GM21360 (cell line): Measurements from ENCODE around the gene EPN1.

Experiments used
- ATAC-seq: cut with Tn5 transposase; IDR thresholded peaks from one replicate; pipeline ENCODE4 v1.9.1; 2021; ENCODE audit warnings: mild to moderate bottlenecking, moderate library complexity; ENCODE audit not compliant: unreplicated experiment

Gene EPN1

DNA sequence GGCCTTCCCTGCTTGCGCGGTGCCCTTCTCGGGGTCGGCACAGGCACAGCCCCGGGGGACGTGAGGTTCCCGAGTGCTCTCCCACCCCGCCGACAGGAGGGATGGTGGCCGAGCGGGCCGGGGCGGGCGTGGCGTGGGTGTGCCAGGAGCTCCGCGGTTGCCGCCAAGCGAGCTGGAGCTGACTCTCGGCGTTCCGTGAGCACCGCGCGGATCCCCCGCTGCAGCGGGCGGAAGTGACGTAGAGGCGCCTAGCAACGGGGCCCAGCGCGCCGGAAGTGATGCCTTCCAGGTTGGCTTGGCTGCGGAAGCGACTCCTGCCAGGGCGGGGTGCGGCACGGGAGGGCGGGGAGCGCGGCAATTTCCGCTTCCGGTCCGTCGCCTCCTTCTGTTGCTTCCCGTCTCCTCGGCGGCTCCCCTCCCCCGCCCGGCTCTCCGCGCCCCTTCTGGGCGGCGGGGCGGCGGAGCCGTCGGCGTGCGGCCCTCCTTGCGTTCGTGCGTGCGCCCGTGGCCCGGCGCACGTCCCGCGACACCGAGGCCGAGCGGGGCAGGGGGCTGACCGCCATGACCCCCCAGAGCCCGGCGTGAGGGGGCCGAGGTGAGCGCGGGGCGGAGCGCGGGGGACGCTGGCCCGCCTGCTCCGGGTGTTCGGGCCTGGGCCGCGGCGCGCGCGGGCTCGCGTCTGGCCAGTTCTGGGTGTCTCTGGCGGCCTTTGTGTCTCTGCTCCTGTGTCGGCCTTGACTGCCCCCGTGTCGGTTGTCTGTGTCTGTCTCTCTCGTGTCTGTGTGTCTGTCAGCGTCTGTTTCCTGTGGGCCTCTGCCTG, at the start of gene EPN1:
Gene EPN1, plus strand, starts transcription at position 386 of the 820 bp plus-strand sequence. CDS start 3,402 bp downstream, outside the sequence.
- ATAC-seq, result peak; percentile 53

DNA sequence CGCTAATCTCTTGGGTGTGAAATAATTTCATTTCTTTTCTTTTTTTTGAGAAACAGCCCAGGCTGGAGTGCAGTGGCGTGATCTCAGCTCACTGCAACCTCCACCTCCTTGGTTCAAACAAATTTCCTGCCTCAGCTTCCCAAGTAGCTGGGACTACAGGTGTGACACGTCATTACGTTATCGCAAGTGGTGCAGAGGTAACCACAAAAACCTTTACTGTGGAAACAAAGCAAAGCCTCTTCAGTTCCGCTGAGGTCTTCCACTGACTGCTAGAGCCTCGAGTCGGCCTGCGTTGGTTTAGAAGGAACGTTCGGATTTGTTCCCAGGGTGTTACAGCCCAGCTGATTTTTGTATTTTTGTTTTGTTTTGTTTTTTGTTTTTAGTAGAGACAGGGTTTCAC, 48.7 kb upstream of the EPN1 start:
- ATAC-seq, result no peak

DNA sequence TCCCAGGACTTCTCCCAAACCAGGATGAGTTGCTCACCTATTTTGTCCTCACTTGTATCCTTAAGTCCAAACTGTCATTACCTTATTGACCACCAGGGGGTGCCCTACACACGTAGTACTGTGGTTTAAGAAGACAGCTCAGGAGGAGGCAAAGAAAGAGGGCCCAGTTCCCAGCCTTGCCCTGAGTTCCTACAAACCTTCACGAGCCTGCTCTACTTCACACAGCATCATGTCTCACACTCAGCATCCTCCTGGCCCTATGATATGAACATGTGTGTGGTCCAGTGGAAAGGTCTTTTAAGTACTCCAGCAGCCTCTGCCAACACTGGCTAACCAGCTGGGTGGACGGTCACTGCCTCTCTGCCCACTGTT, 42.6 kb upstream of the EPN1 start:
- ATAC-seq, result no peak

DNA sequence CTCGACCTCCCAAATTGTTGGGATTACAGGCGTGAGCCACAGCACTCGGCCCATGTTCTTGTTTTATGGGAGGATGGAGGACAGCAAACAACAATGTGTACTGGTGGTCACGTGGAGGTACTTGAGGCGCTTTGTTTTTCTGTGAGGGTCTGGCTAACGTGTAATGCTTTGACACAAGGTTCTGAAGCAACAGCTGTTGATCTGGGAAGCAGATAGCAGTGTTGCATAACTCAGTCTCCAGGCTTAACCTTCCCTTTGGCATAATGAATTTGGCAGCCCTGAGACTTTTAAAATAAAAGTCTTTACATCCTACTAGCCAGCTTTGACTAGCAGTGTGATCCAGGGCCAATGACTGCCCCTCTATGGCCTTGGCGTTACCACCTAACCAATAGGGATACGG, 41.2 kb upstream of the EPN1 start:
- no peak for ATAC-seq

DNA sequence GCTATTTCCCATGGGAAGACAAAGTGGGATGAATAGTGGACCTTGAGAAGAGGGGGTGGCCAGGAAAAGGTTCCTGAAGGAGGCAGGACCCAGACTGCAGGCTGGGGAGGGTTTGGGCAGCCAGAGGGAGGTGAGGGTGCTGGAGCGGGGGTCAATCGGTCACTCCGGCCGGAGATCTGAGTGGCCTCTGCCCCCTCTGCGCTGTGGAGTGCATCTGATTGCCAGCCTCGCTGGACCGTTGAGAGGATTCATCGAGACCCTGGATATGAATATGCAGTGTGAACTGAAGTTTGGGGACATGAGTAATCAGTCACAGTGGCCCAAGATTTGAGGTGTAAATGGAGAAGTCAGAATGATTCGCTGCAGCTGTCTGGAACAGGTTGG, 39.7 kb upstream of the EPN1 start:
- ATAC-seq, result no peak

DNA sequence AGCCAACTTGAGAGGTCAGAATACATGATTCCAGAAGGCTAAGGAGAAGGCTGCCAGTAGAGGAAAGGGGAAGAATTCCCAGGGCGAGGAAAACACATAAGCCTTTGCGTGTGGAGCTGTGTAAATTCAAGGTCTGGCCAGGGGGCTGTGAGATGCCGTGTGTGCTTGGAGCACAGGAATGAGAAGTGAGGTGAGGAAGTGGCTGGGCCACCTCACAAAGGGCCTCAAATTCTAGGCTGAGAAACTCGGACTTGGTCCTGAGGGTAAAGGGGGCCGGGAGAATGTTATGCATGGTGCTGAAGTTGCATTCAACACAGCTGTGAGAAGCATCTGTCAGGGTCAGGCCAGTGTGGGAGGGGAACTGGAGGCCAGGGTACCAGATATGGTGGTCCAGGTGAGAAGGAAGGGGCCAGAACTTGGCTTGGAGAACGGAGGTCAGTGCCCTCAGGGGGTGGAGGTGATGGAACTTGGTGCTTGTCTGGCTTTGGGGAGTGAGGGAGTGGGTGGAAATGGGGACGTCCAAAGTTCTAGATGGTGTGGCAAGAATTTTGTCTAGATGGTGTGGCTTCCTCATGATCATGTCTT, 39.1 kb upstream of the EPN1 start:
- ATAC-seq, result no peak

DNA sequence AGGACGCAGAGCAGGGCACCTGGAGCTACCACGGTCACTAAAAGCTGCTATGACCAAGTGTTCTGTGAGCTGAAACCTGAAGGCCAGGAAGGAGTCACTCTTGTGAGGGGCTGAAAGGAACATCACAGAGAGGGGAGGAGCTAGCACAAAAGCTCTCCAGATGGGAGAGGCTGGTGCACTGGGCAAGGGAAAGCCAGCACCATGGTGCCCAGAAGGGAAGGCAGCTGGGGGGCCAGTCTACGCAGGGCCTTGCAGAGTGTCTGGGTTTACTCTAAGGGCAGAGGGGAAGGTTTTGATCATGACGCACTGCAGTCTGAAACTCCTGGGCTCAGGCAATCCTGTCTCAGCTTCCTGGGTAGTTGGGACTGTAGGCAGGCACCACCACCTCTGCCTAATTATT, 38.3 kb upstream of the EPN1 start:
- ATAC-seq, result no peak

DNA sequence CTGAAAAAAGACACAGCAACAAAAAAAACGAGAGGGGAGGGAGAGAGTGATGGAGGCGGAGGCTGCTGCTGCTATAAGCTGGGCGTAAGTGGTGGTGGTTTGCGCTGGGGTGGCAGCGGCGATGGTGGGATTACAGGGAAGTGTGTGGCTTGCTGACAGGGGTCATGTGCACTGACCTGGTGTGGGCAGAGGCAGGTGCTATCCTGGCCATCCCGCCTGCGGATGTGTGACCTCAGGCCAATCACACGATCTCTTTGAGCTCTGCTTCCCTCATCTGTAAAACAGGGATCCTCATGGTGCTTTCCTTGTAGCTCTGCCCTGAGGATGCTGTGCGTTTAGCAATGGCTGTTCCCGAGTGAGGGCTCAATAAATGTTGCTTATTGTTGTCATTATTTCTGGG, 37.5 kb upstream of the EPN1 start:
- no peak for ATAC-seq

DNA sequence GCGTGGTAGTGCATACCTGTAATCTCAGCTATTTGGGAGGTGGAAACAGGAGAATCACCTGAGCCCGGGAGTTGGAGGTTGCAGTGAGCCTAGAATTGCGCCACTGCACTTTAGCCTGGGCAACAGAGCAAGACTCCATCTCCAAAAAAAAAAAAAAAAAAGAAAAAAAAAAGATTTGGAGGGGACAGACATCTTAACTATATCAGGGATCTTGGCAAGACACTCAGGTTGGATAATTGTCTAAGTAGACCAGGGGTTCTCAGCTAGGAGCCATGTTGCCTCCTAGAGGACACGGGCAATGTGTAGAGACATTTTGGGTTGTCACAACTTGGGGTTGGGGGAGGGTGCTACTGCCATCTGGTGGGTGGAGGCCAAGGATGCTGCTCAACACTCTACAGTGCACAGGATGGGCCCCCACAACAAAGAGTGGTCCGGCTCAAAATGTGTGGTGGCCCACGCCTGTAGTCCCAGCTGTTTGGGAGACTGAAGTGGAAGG, 36.1 kb upstream of the EPN1 start:
- ATAC-seq, result no peak

DNA sequence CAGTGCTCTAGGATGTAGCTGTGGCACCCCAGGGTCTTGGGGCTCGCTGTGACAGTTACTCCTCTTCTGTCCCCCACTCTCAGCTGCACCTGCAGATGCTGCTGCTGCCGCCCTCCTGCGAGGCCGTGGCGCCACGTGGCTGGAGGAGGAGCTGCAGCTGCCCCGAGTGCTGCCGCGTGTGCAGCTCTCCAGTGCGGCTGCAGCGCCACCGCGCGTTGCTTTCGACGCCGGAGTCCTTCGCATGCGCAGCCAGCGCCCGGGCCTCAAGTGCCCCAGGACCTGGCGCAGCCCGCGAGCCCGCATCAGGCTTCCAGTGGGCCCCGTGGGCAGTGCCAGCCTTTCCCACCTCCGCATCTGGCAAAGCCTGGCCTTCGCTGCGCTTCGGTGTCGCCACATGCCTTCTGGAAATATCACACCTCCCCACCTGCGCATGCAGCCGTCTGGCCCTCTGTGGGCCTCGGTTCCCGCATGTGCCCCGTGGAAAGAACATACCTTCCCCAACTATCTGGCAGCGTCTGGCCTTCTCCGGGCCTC, 34.9 kb upstream of the EPN1 start:
- no peak for ATAC-seq

DNA sequence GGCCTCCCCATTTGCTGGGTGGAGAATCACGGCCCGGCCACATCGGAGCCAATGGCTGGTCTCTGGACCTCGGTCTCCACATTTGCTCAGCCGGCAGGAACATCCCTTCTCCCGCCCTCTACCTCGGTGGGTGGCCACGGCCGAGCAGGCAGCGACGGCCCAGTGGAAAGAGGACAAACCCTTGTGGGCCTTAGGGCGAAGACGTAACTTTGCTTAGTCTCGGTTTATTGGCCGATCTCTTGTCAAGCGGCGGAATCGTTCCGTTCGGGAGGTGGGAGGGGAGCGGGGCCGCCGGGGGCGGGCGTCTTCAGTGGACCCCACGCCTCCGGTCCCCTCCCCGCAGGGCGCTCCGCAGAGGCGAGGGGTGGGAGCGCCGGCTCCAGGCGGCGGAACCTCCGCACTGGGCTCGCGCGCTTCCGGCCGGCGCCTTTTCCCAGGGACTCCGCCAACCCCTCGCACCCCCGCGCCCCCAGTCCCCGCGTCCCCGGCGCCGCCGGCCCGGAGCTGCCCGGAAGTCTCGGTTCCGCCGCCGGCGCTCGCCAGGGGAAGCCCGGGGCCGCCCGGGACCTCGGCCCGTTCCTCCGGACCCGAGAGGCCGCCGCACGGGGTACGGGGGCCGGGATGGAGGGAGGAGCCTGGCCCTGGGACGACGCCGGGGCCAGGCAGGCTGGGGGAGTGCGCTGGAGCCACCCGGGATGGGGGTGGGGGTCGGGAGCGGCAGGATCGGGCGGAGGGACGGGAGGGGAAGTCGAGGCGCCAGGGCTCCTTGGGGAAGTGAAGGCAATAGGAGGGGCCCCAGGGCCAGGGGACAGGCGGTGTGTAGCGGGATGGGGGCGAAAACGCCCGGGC, 34.2 kb upstream of the EPN1 start, which contains the start of gene ZNF580:
Gene ZNF580, plus strand, starts transcription at position 426 of the 849 bp plus-strand sequence. CDS start 1,507 bp downstream, outside the sequence.
- no peak for ATAC-seq

DNA sequence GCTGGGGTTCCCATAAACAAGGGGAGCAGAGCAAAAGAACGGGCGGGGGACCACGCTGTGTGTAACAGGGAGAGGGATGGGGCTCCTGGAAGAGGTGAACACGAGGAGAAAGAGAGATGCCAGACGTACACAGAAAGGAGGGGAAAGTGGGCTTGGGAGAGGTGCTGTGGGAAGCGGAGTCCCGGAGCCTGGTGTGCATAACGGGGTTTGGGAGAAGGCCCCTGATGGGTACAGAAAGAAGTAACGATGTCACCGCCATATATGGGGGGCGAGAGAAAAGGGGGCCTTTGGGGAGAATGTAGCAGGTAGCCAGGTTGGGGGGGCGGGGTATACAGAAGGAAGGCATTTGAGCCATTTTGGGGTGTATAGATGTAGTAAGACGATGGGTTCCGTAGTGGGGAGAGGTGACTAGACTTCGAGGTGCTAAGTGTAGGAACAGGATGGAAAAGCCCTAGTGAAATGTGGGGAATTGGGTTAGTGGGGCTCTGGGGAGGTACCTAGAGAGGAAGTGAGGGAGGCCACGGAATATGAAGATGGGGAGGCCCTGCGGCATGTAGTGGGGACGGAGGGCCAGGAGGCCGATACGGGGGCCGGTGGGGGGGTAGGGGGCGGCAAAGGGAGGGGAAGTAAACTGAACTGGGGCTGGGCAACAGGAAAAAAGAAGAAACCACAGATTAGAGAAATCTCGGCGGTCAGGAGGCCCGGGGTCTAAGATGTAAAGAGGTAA, 33.4 kb upstream of the EPN1 start:
- no peak for ATAC-seq

DNA sequence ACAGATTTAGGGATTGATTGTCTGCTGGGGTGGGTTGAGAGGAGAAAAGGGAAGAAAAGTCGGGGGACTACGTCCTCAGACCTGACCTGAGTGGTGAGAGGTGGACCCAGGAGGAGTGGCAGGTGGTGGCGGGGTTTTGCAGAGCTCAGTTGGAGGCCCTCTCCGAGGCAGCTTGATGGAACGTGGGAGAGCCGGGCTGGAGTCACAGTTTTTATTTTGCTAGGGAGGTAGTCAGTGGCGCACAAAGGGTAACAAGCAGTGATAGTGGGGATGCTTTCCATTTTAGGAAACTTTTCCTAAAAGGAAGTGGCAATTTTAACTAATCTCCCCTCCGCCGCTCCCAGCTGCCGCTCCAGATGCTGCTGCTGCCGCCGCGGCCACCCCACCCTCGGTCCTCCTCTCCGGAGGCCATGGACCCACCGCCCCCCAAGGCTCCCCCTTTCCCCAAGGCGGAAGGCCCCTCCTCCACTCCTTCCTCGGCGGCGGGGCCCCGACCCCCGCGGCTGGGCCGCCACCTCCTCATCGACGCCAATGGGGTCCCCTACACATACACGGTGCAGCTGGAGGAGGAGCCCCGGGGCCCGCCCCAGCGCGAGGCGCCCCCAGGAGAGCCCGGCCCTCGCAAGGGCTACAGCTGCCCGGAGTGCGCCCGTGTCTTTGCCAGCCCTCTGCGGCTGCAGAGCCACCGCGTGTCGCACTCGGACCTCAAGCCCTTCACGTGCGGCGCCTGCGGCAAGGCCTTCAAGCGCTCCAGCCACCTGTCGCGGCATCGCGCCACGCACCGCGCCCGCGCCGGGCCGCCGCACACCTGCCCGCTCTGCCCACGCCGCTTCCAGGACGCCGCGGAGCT, 32.6 kb upstream of the EPN1 start:
- ATAC-seq, result no peak

DNA sequence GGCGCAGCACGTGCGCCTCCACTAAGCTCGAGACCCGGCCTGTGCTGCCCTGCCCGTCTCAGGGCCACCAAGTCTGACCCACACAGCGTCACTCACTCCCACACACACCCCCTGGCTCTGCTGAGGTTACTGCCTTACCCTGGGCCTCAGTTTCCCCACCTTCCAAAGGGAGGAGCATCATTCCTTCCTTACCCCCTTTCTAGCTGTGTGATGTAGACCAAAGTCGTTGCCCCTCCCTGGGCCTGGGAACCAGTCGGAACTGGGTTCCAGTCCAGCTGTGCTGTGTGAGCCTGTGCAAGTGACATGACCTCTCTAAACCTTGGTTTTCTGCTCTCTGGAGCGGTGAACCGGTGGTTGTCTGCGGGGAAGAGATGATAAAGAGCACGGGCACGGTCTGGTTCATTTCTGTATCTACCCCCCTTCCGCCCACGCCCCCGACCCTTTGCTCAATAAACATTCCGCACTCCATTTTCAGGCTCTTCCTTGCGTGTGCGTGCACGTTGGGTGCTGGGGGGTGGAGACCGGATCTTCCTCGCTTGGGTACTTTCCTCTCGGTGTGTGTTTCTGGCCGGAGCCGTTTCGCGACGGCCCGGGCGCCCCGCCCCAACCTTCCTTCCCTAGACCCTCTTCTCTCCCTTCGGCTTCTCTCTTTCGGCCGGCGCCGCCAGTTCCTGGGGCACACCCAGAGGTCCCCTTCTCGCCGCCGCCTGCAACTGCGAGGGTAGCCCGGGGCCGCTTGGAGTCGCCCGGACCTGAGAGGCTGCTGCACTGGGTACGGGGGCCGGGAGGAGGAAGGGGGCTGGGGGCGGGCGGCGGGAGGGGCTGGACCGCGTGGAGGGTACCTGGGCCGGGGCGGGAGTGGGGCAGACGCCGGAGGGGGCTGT, 31.8 kb upstream of the EPN1 start, which contains the start of gene ZNF581:
Gene ZNF581, plus strand, starts transcription at position 647 of the 884 bp plus-strand sequence. CDS start 923 bp downstream, outside the sequence.
- ATAC-seq, result no peak

DNA sequence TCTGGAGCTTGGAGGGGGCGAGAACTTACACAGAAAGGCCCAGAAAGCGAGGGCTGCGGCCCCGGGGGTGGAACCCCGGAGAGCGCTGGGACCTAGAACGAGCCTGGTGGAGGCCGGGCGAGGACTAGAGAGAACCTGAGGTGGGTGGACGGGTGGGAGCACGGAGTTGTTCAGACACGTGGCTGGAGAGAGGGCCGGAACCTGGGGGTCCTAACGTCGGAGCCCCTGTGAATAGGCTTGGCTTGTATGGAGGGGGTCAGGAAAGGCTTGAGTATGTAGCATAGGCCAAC, 31.2 kb upstream of the EPN1 start:
- no peak for ATAC-seq

DNA sequence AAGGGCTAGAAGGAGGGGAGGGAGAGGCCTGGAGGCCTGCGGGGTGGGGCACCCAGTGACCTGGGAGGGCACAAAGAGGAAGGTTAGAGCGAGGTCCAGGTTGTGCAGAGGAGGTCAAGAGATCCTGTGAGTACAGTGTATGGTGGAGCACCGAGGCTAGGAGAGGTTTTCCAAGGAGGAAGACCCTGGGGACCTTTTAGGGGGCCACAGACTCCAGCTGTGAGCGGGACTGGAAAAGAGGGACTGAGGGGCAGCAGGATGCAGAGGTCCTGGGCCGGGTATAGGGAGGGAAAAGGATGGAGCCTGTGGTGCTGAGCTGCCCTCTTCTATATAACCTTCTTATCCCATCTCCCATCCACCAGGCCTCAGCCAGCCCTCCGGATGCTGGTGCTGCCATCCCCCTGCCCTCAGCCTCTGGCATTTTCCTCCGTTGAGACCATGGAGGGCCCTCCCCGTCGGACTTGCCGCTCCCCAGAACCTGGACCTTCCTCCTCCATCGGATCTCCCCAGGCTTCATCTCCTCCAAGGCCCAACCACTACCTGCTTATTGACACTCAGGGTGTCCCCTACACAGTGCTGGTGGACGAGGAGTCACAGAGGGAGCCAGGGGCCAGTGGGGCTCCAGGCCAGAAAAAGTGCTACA, 30.7 kb upstream of the EPN1 start:
- ATAC-seq, result no peak

DNA sequence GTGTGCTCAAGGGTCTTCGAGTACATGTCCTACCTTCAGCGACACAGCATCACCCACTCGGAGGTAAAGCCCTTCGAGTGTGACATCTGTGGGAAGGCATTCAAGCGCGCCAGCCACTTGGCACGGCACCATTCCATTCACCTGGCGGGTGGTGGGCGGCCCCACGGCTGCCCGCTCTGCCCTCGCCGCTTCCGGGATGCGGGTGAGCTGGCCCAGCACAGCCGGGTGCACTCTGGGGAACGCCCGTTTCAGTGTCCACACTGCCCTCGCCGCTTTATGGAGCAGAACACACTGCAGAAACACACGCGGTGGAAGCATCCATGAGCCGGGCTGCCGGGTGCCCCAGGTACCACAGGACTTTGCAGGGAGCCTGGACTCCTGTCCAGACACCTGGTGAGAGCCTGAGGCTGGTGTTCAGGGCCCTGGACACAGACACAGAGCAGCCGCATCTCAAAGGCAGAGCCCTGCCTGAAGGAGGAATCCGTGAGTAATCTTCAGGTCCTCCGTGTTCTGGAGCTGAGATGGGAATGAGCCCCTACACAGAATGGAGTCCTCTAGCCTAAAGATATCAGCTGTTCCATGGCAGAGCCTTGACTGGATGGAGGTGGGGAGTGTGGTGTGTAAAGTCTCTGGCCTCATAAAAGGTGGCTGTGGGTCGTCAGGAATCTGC, 30.0 kb upstream of the EPN1 start:
- ATAC-seq, result no peak

DNA sequence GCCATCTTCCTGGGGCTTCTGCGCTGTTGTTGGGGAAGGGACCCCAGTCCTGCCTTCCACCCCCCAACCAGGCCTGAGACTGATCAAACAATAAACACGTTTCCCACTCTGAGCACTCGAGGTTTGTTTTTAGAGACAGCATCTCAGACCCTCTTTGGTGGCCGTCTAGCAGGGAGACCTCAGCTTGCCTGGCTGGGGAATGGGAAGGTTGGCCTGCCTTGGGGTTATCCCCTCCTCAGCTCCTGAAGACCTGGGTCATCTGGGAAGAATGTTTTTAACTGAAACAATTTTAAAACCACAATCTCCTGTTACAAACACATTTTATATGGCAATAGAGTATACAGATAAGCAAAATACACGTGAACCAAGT, 29.5 kb upstream of the EPN1 start:
- no peak for ATAC-seq
